PC-3 (cell line): ENCODE data around the gene SEL1L. TPM values are rescaled to one million over a fixed set of nuclear protein-coding genes. Genes with fewer than 3 reads are reported as not detected.

Source experiments
- ATAC-seq: fragments of 200-7000 bp; cut with Tn5 transposase; 2 replicates; pipeline ENCODE4 v1.9.1; 2020; ENCODE audit warnings: mild to moderate bottlenecking, moderate library complexity
- BruUV-seq: library from RNA; stranded (reverse); fragments of 400-500 nt; replicated peaks from 2 replicates; lab custom pipeline; 2021; lab: Mats Ljungman, UMichigan
- CTCF ChIA-PET: fragments of 300-600 bp; sonication (Branson Sonifier 250); formaldehyde crosslinking; loops from one replicate; lab custom pipeline; 2022; ENCODE audit warnings: antibody characterized with exemption; lab: Charles Lee
- POLR2A ChIA-PET: fragments of 300-600 bp; sonication (Branson Sonifier 250); formaldehyde crosslinking; loops from one replicate; lab custom pipeline; 2022; ENCODE audit warnings: antibody characterized with exemption; ENCODE audit not compliant: unreplicated experiment; lab: Charles Lee
- DNase-seq: peaks from one replicate; pipeline ENCODE4 v3.0.0-alpha.2; 2015
- H2AFZ ChIP-seq: fragments of 300-600 bp; sonication (generic); 2 replicates; pipeline ENCODE4 v1.6.0; 2016; ENCODE audit warnings: antibody characterized with exemption, low read length
- H3F3A ChIP-seq: fragments of 300-600 bp; sonication (generic); one replicate; pipeline ENCODE4 v1.6.0; 2017; ENCODE audit warnings: antibody characterized with exemption, low read length, control low read depth, mild to moderate bottlenecking; ENCODE audit not compliant: unreplicated experiment
- H3K27ac ChIP-seq: fragments of 300-600 bp; sonication (generic); 2 replicates; pipeline ENCODE4 v1.5.1; 2016; ENCODE audit warnings: mild to moderate bottlenecking, low read length
- H3K27me3 ChIP-seq: fragments of 300-600 bp; sonication (generic); 2 replicates; pipeline ENCODE4 v1.6.1; 2016; ENCODE audit warnings: low read length, mixed read lengths
- H3K36me3 ChIP-seq: fragments of 300-600 bp; sonication (generic); 2 replicates; pipeline ENCODE4 v1.6.1; 2016; ENCODE audit warnings: low read depth, mixed run types, low read length, mixed read lengths
- H3K4me1 ChIP-seq: fragments of 300-600 bp; sonication (generic); 2 replicates; pipeline ENCODE4 v1.5.1; 2016; ENCODE audit warnings: low read length; ENCODE audit not compliant: insufficient read depth
- H3K4me2 ChIP-seq: fragments of 300-600 bp; sonication (generic); 2 replicates; pipeline ENCODE4 v1.6.0; 2016; ENCODE audit warnings: low read length
- H3K4me3 ChIP-seq: fragments of 300-600 bp; sonication (generic); 2 replicates; pipeline ENCODE4 v1.5.1; 2016; ENCODE audit warnings: mild to moderate bottlenecking, low read length, mixed read lengths
- H3K79me2 ChIP-seq: fragments of 300-600 bp; sonication (generic); 2 replicates; pipeline ENCODE4 v1.6.1; 2017; ENCODE audit warnings: low read length, mixed read lengths
- H3K9ac ChIP-seq: fragments of 300-600 bp; sonication (generic); 2 replicates; pipeline ENCODE4 v1.6.0; 2016; ENCODE audit warnings: mild to moderate bottlenecking, low read length
- H3K9me2 ChIP-seq: fragments of 300-600 bp; sonication (generic); replicated peaks from 2 replicates; pipeline ENCODE4 v1.6.1; 2016; ENCODE audit warnings: mixed run types, low read length, mixed read lengths
- H3K9me3 ChIP-seq: fragments of 300-600 bp; sonication (generic); 2 replicates; pipeline ENCODE4 v1.6.1; 2016; ENCODE audit warnings: low read length, mixed read lengths
- H4K20me1 ChIP-seq: fragments of 300-600 bp; sonication (generic); 2 replicates; pipeline ENCODE4 v1.6.1; 2016; ENCODE audit warnings: low read length, mixed read lengths
- CTCF ChIP-seq: fragments of 300-600 bp; sonication (generic); conservative IDR thresholded peaks from 2 replicates; pipeline ENCODE4 v1.5.1; 2017; ENCODE audit warnings: antibody characterized with exemption, low read depth, mild to moderate bottlenecking, low read length
- EZH2 ChIP-seq: fragments of 300-600 bp; sonication (generic); IDR thresholded peaks from one replicate; pipeline ENCODE4 v1.6.1; 2017; ENCODE audit warnings: antibody characterized with exemption, mild to moderate bottlenecking, low read length; ENCODE audit not compliant: unreplicated experiment
- EZH2phosphoT487 ChIP-seq: fragments of 300-600 bp; sonication (generic); IDR thresholded peaks from 2 replicates; pipeline ENCODE4 v1.6.1; 2018; ENCODE audit warnings: mild to moderate bottlenecking, antibody characterized with exemption, low read length, borderline replicate concordance
- intact Hi-C: fragments of 100-400 bp; cut with micrococcal nuclease; formaldehyde crosslinking; loops from 2 replicates; pipeline ENCODE4 v1.9.0; 2023
- total RNA-seq: library from RNA; depleted of rRNA; stranded (reverse); fragments of >200 nt; gene quantifications from 2 replicates; pipeline ENCODE4 v1.2.3, GENCODE V29; 2014

Gene SEL1L
- total RNA-seq, 1 experiment from 2014 or later, result 46.9 TPM

- Histone ChIP-seq H3K27me3 (no peaks in the 10 kb centered on the region), H3K9me2 (no peaks in the 10 kb centered on the region), H3K9ac (no peak overlapping the region), H3K4me3 (no peak overlapping the region), H2AFZ (no peak overlapping the region), H4K20me1 (no peaks in the 10 kb centered on the region), H3K9me3 (no peaks in the 10 kb centered on the region), H3K79me2 (no peaks in the 10 kb centered on the region), H3K4me2 (no peak overlapping the region), H3K36me3 (peaks cover 33% of the 10 kb centered on the region; the same call in 1 of the 2 replicates), H3K4me1 (no peaks in the 10 kb centered on the region), H3K27ac (no peak overlapping the region), H3F3A (no peaks in the 10 kb centered on the region)
- ChIA-PET CTCF (no interaction called here), POLR2A (no interaction called here)
- DNase-seq (no peak), ATAC-seq (no peak)
- intact Hi-C loops, result no loop called here
- TF ChIP-seq CTCF (no peak), EZH2 (no peak), EZH2phosphoT487 (no peak)
- no TSS peak for BruUV-seq
These were observed 55.2 kb downstream of the SEL1L start for GRCh38 chr14:81478446-81478845.

- DNase-seq (no peak), ATAC-seq (no peak)
- H3K9ac ChIP-seq, result no peak overlapping the region
- TF ChIP-seq EZH2phosphoT487 (no peak), CTCF (no peak), EZH2 (no peak)
- no peak overlapping the region for H3K27ac ChIP-seq
- H3K4me1 ChIP-seq, result no peaks in the 10 kb centered on the region
- H3K4me3 ChIP-seq, result no peak overlapping the region
- peaks cover 30% of the 10 kb centered on the region; the same call in 1 of the 2 replicates for H3K36me3 ChIP-seq
- H3K79me2 ChIP-seq, result no peaks in the 10 kb centered on the region
- intact Hi-C loops, result no loop called here
- H3F3A ChIP-seq, result no peaks in the 10 kb centered on the region
- H2AFZ ChIP-seq, result no peak overlapping the region
- POLR2A ChIA-PET, result no interaction called here
- H3K4me2 ChIP-seq, result no peak overlapping the region
- no peaks in the 10 kb centered on the region for H3K27me3 ChIP-seq
- CTCF ChIA-PET, result no interaction called here
- no peaks in the 10 kb centered on the region for H3K9me3 ChIP-seq
- H3K9me2 ChIP-seq, result no peaks in the 10 kb centered on the region
- BruUV-seq, result no TSS peak
- no peaks in the 10 kb centered on the region for H4K20me1 ChIP-seq
These were observed 56.8 kb downstream of the SEL1L start for GRCh38 chr14:81476816-81477215.

GRCh38 chr14:81474685-81475324 lies 58.8 kb downstream of the SEL1L start:
- no peaks in the 10 kb centered on the region for H3K9me3 ChIP-seq
- no peak overlapping the region for H3K9ac ChIP-seq
- no peaks in the 10 kb centered on the region for H3K79me2 ChIP-seq
- no peak overlapping the region for H3K4me2 ChIP-seq
- no TSS peak for BruUV-seq
- H3K9me2 ChIP-seq, result no peaks in the 10 kb centered on the region
- no peak for DNase-seq
- H3K27me3 ChIP-seq, result no peaks in the 10 kb centered on the region
- no peak for ATAC-seq
- intact Hi-C loops, result no loop called here
- ChIA-PET POLR2A (no interaction called here), CTCF (no interaction called here)
- H2AFZ ChIP-seq, result no peak overlapping the region
- H3K27ac ChIP-seq, result no peak overlapping the region
- peaks cover 24% of the 10 kb centered on the region; the same call in 1 of the 2 replicates for H3K36me3 ChIP-seq
- no peaks in the 10 kb centered on the region for H3F3A ChIP-seq
- no peaks in the 10 kb centered on the region for H4K20me1 ChIP-seq
- TF ChIP-seq CTCF (no peak), EZH2phosphoT487 (no peak), EZH2 (no peak)
- H3K4me1 ChIP-seq, result peaks cover 3% of the 10 kb centered on the region; the same call in 1 of the 2 replicates
- H3K4me3 ChIP-seq, result no peak overlapping the region
